ENCODE measurements around the gene SLC25A5.

GRCh38 chrX:119495734-119496726, 27.8 kb downstream of the SLC25A5 start:
- no peak for TF ChIP-seq CTCF (IDR thresholded peaks at IDR 0.05; ENCODE audit: insufficient read depth, low read length)
- TF ChIP-seq POLR2AphosphoS5 (IDR thresholded peaks at IDR 0.05; ENCODE audit: low read depth) = no peak
- no peak for TF ChIP-seq GABPA (IDR thresholded peaks at IDR 0.05; ENCODE audit: low read depth)
- no peak for TF ChIP-seq REST (IDR thresholded peaks at IDR 0.05; ENCODE audit: insufficient replicate concordance, low read depth)

Data from HL-60 (cell line).